ENCODE data around the gene LRRC75B. TPM values are rescaled to one million over a fixed set of nuclear protein-coding genes. Genes with fewer than 3 reads are reported as not detected.

LRRC75B gene
- total and polyA plus RNA-seq, 9 of the 15 experiments (the other 6 are each of a cell fraction or from before 2014, with no cell fraction given): 0.10 to 2.8 (median 1.0) TPM; not detected in 1

GRCh38 chr22:24594569-24595120 is 1.8 kb upstream of the LRRC75B start (continued):
- TF ChIP-seq, protein P1, sequence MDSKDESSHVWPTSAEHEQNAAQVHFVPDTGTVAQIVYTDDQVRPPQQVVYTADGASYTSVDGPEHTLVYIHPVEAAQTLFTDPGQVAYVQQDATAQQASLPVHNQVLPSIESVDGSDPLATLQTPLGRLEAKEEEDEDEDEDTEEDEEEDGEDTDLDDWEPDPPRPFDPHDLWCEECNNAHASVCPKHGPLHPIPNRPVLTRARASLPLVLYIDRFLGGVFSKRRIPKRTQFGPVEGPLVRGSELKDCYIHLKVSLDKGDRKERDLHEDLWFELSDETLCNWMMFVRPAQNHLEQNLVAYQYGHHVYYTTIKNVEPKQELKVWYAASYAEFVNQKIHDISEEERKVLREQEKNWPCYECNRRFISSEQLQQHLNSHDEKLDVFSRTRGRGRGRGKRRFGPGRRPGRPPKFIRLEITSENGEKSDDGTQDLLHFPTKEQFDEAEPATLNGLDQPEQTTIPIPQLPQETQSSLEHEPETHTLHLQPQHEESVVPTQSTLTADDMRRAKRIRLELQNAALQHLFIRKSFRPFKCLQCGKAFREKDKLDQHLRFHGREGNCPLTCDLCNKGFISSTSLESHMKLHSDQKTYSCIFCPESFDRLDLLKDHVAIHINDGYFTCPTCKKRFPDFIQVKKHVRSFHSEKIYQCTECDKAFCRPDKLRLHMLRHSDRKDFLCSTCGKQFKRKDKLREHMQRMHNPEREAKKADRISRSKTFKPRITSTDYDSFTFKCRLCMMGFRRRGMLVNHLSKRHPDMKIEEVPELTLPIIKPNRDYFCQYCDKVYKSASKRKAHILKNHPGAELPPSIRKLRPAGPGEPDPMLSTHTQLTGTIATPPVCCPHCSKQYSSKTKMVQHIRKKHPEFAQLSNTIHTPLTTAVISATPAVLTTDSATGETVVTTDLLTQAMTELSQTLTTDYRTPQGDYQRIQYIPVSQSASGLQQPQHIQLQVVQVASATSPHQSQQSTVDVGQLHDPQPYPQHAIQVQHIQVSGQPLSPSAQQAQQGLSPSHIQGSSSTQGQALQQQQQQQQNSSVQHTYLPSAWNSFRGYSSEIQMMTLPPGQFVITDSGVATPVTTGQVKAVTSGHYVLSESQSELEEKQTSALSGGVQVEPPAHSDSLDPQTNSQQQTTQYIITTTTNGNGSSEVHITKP (IDR thresholded peaks at IDR 0.05; ENCODE audit: partially characterized antibody): no peak
- no peak for TF ChIP-seq PHF8 (IDR thresholded peaks at IDR 0.05; ENCODE audit: borderline replicate concordance, low read length)
- TF ChIP-seq CREBBP (IDR thresholded peaks at IDR 0.05; ENCODE audit: low read depth, low read length): no peak

- DNase-seq (ENCODE audit: extremely low read depth in 1 of 4, low spot score in 3 of 4) (no peak), ATAC-seq (no peak), FAIRE-seq (no peak)
- Histone ChIP-seq H4K20me1 (replicated peaks; ENCODE audit: control insufficient read depth, insufficient read depth, low read length) (no peaks in the 10 kb centered on the region), H3K9me3 (replicated peaks; ENCODE audit: control insufficient read depth, insufficient read depth, low read depth, low read length) (no peaks in the 10 kb centered on the region), H3K4me3 (no peak overlapping the region), H3K36me3 (ENCODE audit: control insufficient read depth, insufficient read depth, low read length) (no peaks in the 10 kb centered on the region), H3K9me1 (ENCODE audit: control insufficient read depth, insufficient read depth, low read length) (no peaks in the 10 kb centered on the region), H2AFZ (ENCODE audit: low read depth, low read length) (no peak overlapping the region), H3K4me1 (replicated peaks in 1 of 2; ENCODE audit: control insufficient read depth in 2 of 2, insufficient read depth in 2 of 2, low read length in 2 of 2) (peaks cover 0 to 22% of the 10 kb centered on the region in 2 experiments; a peak in 2 of 5 replicates), H3K9ac (ENCODE audit: insufficient read depth in 1 of 2, low read depth in 2 of 2, low read length in 2 of 2) (peak overlapping the region in 1 of 2 experiments; percentile 26; a peak in 1 of 4 replicates), H3K79me2 (ENCODE audit: control insufficient read depth, insufficient read depth, low read length) (no peaks in the 10 kb centered on the region), H3K27me3 (ENCODE audit: control insufficient read depth in 2 of 2, insufficient read depth in 2 of 2, low read length in 2 of 2) (no peaks in the 10 kb centered on the region), H3K27ac (ENCODE audit: extremely low read depth, low read depth, low read length) (no peak overlapping the region), H3K4me2 (ENCODE audit: insufficient read depth, low read length) (no peak overlapping the region)
- no peak for TF ChIP-seq CXXC5 (CRISPR knock-in tag; IDR thresholded peaks at IDR 0.05)
- no peak for TF ChIP-seq POU5F1 (IDR thresholded peaks at IDR 0.05; ENCODE audit: borderline replicate concordance, low read depth, low read length, partially characterized antibody)
- no peak for TF ChIP-seq RFX1 (IDR thresholded peaks at IDR 0.05)
- no peak for TF ChIP-seq IRF1 (CRISPR knock-in tag; IDR thresholded peaks at IDR 0.05; ENCODE audit: borderline replicate concordance)
- no peak for TF ChIP-seq CBX5 (IDR thresholded peaks at IDR 0.05; ENCODE audit: borderline replicate concordance, low read depth)
- no peak for TF ChIP-seq CHCHD3 (CRISPR knock-in tag; IDR thresholded peaks at IDR 0.05)
- TF ChIP-seq ZNF140 (CRISPR knock-in tag; IDR thresholded peaks at IDR 0.05): no peak
- no peak for TF ChIP-seq ZKSCAN3 (CRISPR knock-in tag; IDR thresholded peaks at IDR 0.05)
- no peak for TF ChIP-seq PCBP2 (IDR thresholded peaks at IDR 0.05; ENCODE audit: low read depth, low read length, poor library complexity, severe bottlenecking)
- no peak for TF ChIP-seq RBBP5 (IDR thresholded peaks at IDR 0.05; ENCODE audit: borderline replicate concordance, insufficient read depth, low read length, poor library complexity, severe bottlenecking)
- TF ChIP-seq ZNF699 (CRISPR knock-in tag; IDR thresholded peaks at IDR 0.05; ENCODE audit: insufficient replicate concordance): no peak
- WGBS (ENCODE audit: insufficient coverage, low coverage, missing lambda C conversion rate): 55% methylated on average over 11 of the region's 16 CpGs
- BruUV-seq (replicated peaks): no TSS peak
- POLR2A ChIA-PET: interaction anchor here (1.8 kb wide), 1 partner anchor 12 kb away, joined by 4 read pairs; no protein-coding TSS in a partner anchor
- in situ Hi-C loops (cut with MboI): no loop called here
- intact Hi-C loops (cut with micrococcal nuclease): no loop called here
- CTCF ChIA-PET (ENCODE audit: low intra/inter-chr PET ratio): no interaction called here
Observed at GRCh38 chr22:24593836-24594568, 1.1 kb upstream of the LRRC75B start.
